Eye (tissue), 1 donor: Measurements from ENCODE around the gene NEIL1.
"Not testable (repeated sequence)": the region's sequence is repeated elsewhere in the genome, so short reads cannot be mapped to it uniquely, and the experiment has no call there.

Source experiments
- DNase-seq: peaks from one replicate; pipeline ENCODE4 v3.0.0-alpha.2; 2015

The NEIL1 gene

GRCh38 chr15:75358771-75359536, 12.1 kb downstream of the NEIL1 start:
- no peak for DNase-seq

- DNase-seq: no peak
Observed at GRCh38 chr15:75359537-75360250, 12.9 kb downstream of the NEIL1 start.

- no peak for DNase-seq
Observed at GRCh38 chr15:75360391-75360790, 13.6 kb downstream of the NEIL1 start.

- DNase-seq: no peak
Observed at GRCh38 chr15:75360856-75361255, 14.0 kb downstream of the NEIL1 start.

GRCh38 chr15:75361361-75361988, 14.6 kb downstream of the NEIL1 start:
- no peak for DNase-seq

GRCh38 chr15:75361989-75362641, 15.3 kb downstream of the NEIL1 start:
- no peak for DNase-seq

- DNase-seq: no peak
Observed at GRCh38 chr15:75362642-75363249, 15.9 kb downstream of the NEIL1 start.

- no peak for DNase-seq
Observed at GRCh38 chr15:75363786-75364185, 16.9 kb downstream of the NEIL1 start.

GRCh38 chr15:75364881-75365280, 18.0 kb downstream of the NEIL1 start:
- DNase-seq: no peak

GRCh38 chr15:75366163-75366562, 19.3 kb downstream of the NEIL1 start:
- no peak for DNase-seq

GRCh38 chr15:75367006-75367405, 20.2 kb downstream of the NEIL1 start:
- DNase-seq: no peak

GRCh38 chr15:75367406-75367912, 20.6 kb downstream of the NEIL1 start:
- DNase-seq: no peak

GRCh38 chr15:75367913-75368688, 21.3 kb downstream of the NEIL1 start, which contains the start of gene MAN2C1:
Gene MAN2C1, minus strand, starts transcription at chr15:75368607. Its CDS starts 24 bp downstream, at chr15:75368583.
- DNase-seq: peak; percentile 96

- DNase-seq: no peak
Observed at GRCh38 chr15:75368689-75369239, 21.9 kb downstream of the NEIL1 start.

GRCh38 chr15:75369897-75370581, 23.2 kb downstream of the NEIL1 start:
- DNase-seq: no peak

- DNase-seq: no peak
Observed at GRCh38 chr15:75371486-75371885, 24.6 kb downstream of the NEIL1 start.

- no peak for DNase-seq
Observed at GRCh38 chr15:75371901-75372688, 25.3 kb downstream of the NEIL1 start.

GRCh38 chr15:75380773-75381172, 33.9 kb downstream of the NEIL1 start:
- DNase-seq: no peak

GRCh38 chr15:75383986-75384385, 37.1 kb downstream of the NEIL1 start:
- DNase-seq: not testable (repeated sequence)
